COLO829 (cell line): ENCODE results near the gene FAM120A.
A peak's percentile ranks its signal among the peaks of the same experiment; 100 is the strongest.

ENCODE experiments used
- DNase-seq: peaks from one replicate; pipeline ENCODE4 v3.0.0; 2012; ENCODE audit warnings: low spot score

FAM120A gene

GRCh38 chr9:93470391-93470790 is 18.9 kb downstream of the FAM120A start:
- no peak for DNase-seq

GRCh38 chr9:93471124-93471523 is 19.6 kb downstream of the FAM120A start:
- no peak for DNase-seq

- no peak for DNase-seq
These were observed 21.9 kb downstream of the FAM120A start for GRCh38 chr9:93473411-93473810.

GRCh38 chr9:93475108-93475507 is 23.6 kb downstream of the FAM120A start:
- no peak for DNase-seq

GRCh38 chr9:93475856-93476255 is 24.4 kb downstream of the FAM120A start:
- DNase-seq = no peak

- DNase-seq = no peak
These were observed 25.4 kb downstream of the FAM120A start for GRCh38 chr9:93476924-93477323.

- DNase-seq = no peak
These were observed 25.9 kb downstream of the FAM120A start for GRCh38 chr9:93477397-93477796.

GRCh38 chr9:93479726-93480125 is 28.2 kb downstream of the FAM120A start:
- no peak for DNase-seq

- no peak for DNase-seq
These were observed 28.8 kb downstream of the FAM120A start for GRCh38 chr9:93480262-93480661.

- DNase-seq = no peak
These were observed 29.3 kb downstream of the FAM120A start for GRCh38 chr9:93480728-93481324.

- no peak for DNase-seq
These were observed 32.0 kb downstream of the FAM120A start for GRCh38 chr9:93483497-93483896.

- no peak for DNase-seq
These were observed 34.8 kb downstream of the FAM120A start for GRCh38 chr9:93486268-93486667.

- DNase-seq = no peak
These were observed 36.8 kb downstream of the FAM120A start for GRCh38 chr9:93488244-93488643.

- no peak for DNase-seq
These were observed 40.2 kb downstream of the FAM120A start for GRCh38 chr9:93491593-93492232.

- DNase-seq = no peak
These were observed 40.8 kb downstream of the FAM120A start for GRCh38 chr9:93492327-93492726.

GRCh38 chr9:93493949-93494348 is 42.5 kb downstream of the FAM120A start:
- DNase-seq = no peak

GRCh38 chr9:93496285-93496684 is 44.8 kb downstream of the FAM120A start:
- DNase-seq = no peak

- DNase-seq = peak; percentile 23
These were observed 49.2 kb downstream of the FAM120A start for GRCh38 chr9:93500571-93501298.

GRCh38 chr9:93501406-93501805 is 49.9 kb downstream of the FAM120A start:
- DNase-seq = peak; percentile 41

- no peak for DNase-seq
These were observed 51.9 kb downstream of the FAM120A start for GRCh38 chr9:93503381-93503780.

GRCh38 chr9:93505541-93506132 is 54.2 kb downstream of the FAM120A start:
- no peak for DNase-seq

GRCh38 chr9:93507768-93508167 is 56.3 kb downstream of the FAM120A start:
- no peak for DNase-seq

GRCh38 chr9:93508207-93508606 is 56.7 kb downstream of the FAM120A start:
- DNase-seq = no peak
